NCI-H1105 treated with DMSO at 0.1 percent for 48 hours (cell line): ENCODE measurements around the gene ZWILCH.
"Not testable (repeated sequence)": the region's sequence is repeated elsewhere in the genome, so short reads cannot be mapped to it uniquely, and the experiment has no call there.

Experiments used
- DNase-seq: peaks from one replicate; lab custom pipeline; 2025; lab: John Stamatoyannopoulos, UW

ZWILCH gene

GRCh38 chr15:66581972-66582537, 76.9 kb downstream of the ZWILCH start:
- DNase-seq, result no peak

DNA sequence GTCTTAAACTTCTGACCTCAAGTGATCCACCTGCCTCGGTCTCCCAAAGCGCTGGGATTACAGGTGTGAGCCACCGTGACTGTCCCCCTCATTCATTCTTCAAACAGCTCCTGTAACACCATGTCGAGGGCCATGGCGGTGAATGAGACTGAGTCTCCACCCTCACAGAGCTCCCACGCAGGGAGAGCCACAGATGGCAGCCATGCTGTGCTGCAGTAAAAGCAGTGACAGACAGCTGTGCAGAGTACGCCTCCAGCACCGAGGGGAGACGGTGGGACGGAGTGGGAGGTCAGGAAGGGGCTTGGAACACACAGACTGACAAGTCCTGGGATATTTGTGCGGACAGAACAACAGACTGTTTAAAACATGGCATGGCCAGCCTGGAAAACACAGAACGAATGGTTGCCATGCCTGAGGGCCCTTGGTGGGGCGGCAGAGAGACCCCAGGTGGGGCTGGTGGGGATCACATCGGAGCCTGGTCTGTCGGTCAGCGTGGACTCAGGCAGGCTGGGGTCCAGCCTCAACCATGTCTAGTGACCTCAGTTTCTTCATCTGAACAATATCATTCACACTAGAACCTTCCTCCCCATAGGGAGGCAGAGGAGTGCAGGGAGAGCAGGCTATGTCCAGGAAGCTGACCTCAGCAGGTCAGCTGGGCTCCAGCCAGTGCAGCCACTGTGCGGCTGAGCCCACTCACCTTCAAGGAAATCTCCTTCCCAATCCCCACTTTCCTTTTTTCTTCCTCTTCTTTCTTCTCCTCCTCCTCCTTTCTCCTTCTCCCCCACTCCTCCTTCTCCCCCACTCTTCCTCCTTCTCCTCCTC, 81.2 kb downstream of the ZWILCH start:
- DNase-seq, result no peak

GRCh38 chr15:66587020-66587419, 81.9 kb downstream of the ZWILCH start:
- no peak for DNase-seq

GRCh38 chr15:66587749-66588148, 82.6 kb downstream of the ZWILCH start:
- DNase-seq, result peak; percentile 25

DNA sequence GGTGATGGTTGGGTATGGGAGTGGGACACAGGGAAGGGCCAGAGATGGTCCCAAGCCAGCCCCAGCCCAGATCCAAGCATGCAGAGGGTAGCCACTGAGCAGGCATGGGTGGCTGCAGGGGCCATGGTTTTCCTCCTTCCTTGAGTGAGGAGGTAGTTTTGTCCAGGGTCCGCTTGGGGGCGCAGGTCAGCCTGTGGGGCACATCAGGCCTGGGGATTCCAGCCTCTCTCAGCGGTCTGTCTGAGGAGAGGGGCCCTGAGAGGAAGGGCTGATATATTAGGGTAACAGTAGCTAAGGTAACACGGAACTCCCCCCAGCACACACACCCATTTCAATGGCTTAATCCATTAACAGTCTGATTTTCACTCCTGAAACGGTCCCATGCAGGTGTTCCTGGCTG, 83.4 kb downstream of the ZWILCH start:
- no peak for DNase-seq

DNA sequence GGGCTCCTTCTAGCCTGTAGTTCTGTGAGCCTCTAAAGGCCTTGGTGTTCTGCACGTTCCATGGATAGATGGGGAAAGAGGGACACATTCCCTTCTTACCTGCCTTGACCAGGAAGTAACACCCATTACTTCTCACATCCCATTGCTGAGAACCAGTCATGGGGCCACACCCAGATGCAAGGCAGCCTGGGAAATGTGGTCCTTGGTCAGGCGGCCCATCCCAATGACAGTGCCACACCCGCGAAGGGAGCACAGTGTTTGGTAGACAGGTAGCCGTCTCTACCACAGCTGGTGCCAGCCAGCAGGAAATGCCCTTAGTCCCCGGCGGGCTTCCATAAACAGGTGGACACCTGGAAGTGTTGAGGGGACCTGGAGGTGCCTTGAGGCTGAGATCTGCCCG, 83.8 kb downstream of the ZWILCH start:
- DNase-seq, result no peak

DNA sequence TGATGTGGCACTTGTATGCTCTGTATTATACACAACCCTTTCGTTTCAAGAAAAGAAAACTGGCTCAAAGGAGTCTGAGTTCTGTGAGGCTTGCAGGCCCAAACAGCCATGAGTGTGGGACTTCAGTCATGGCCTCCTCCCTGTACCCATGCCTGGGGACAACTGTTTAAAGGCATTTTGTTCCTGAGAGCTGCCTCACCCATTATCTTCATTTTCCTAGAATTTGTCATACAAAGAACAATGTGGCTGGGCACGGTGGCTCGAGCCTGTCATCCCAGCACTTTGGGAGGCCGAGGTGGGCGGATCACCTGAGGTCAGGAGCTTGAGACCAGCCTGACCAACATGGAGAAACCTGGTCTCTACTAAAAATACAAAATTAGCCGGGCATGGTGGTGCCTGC, 84.3 kb downstream of the ZWILCH start:
- DNase-seq, result not testable (repeated sequence)

DNA sequence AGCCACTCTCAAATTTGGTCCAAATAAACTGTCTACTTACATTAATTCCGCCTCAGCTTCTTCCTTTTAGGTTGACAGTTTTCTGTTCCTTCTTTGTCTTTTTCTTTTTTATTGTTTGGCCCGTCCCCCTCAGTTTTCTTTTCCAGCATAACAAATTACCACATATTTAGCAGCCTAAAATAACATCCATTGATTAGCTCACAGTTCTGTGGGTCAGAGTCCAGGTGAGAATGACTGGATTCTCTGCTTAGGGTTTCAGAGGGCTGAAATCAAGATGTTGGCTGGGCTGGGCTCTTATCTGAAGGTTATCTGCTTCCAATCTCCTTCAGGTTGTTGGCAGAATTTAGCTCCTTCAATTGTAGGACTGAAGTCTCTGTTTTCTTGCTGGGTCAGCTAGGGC, 85.3 kb downstream of the ZWILCH start:
- DNase-seq, result no peak

GRCh38 chr15:66591322-66591862, 86.3 kb downstream of the ZWILCH start:
- no peak for DNase-seq

GRCh38 chr15:66592505-66593218, 87.5 kb downstream of the ZWILCH start:
- no peak for DNase-seq

GRCh38 chr15:66593219-66593780, 88.2 kb downstream of the ZWILCH start:
- no peak for DNase-seq

DNA sequence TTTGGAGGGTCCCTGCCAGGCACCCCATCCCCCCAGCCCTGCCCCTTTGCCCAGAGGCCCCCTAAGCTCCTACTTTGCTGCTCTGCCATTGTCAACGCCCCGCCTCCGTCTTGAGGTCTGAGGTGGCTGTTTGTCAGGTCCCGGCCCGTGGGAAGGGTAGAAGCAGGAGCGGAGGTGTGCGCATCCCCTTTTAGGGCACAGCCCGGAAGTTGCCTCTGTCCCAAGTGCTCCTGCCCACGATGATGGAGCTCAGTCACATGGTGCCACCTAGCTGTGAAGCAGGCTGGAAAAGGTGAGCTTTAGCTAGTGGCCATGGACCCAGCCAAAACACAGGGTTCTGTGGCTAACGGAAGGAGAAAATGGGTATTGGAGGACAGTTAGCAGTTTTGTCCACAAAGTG, 89.2 kb downstream of the ZWILCH start:
- no peak for DNase-seq

DNA sequence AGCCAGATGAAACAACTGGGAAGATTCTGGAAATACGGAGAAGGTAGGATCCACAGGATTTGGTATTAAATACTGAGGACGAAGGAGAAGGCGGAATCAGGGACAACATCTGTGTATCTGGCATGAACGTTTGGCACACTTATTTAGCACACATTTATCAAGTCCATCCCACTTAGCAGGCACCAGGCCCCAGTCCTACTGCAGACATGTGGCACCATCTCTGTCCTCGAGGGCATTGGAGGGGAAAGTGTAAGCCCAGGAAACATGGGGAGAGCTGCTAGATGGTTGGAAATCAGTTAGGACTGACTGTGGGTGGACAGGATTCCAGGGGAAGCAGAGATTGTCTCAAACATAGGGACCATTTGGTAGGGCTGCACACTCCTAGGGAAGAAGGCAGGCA, 89.7 kb downstream of the ZWILCH start:
- no peak for DNase-seq

GRCh38 chr15:66595332-66595731, 90.2 kb downstream of the ZWILCH start:
- no peak for DNase-seq

DNA sequence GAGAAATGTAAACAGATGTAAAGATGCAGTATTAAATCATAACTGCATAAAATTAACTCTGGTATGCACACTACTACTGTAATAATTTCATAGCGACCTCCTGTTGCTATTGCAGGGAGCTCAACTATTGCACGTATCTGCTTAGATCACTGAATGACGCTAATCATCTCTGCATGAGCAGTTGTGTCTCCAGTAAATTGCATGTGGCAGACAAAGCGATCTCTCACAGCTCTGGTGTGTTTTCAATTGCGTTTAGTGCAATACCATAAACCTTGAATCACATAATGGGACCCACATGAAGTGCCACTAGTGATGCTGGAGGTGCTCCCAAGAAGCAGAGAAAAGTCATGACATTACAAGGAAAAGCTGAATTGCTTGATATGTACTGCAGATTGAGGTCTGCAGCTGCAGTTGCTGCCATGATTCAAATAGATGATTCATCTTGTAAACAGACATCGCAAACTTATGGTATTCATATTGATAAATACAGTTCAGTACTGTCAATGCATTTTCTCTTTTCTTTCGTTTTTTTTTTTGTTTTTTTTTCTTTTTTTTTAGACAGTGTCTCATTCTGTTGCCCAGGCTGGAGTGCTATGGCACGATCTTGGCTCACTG, 90.9 kb downstream of the ZWILCH start:
- no peak for DNase-seq

DNA sequence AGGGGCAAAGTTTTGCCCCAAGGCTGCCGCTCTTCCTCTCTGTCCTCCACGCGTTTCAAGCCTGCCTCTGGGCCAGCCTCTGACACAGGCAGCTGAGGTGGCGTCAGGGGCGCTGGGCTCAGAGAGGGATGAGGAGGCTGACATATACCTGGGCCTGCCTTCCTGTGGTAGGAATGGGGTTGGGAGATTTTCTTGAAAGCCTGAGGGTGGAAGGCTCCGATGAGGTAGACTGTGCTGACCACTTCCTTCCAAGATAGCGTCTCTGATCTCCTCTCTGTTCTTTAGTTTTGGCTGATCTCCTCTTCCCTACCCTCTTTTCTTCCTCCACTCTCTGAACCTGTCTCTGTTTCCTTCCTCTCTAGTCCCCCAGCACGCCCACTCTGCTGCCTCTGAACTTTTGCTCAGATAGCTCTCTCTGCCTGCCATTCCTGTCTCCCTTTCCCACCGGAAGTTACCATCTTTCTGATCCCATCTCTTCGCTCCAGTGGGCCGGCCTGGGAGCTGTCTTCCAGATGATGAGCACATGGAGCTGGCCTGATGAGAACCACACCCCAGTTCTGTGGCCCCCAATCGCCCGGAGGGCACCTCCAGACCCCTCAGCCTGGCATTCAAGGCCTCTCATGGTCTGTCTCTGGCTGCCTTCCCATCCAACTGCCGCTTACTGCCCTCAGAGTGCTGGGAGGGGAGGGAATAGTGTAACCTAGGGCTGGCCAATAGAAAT, 93.1 kb downstream of the ZWILCH start:
- DNase-seq, result no peak
